LNCaP clone FGC (cell line): ENCODE data around the gene KCMF1.
A peak's percentile ranks its signal among the peaks of the same experiment; 100 is the strongest.

Experiments
- DNase-seq: peaks from one replicate; pipeline ENCODE4 v3.0.0-alpha.2; 2011; ENCODE audit warnings: low read depth
- H3K4me3 ChIP-seq: 2 replicates; pipeline ENCODE4 v1.5.1; 2011; ENCODE audit warnings: mild to moderate bottlenecking, low read depth, low read length, control low read depth
- TF ChIP-seq, protein P1 (sequence below): IDR thresholded peaks from 2 replicates; pipeline ENCODE4 v1.5.1; 2012; ENCODE audit warnings: mild to moderate bottlenecking; ENCODE audit not compliant: control insufficient read depth, insufficient read depth; ENCODE audit errors: extremely low read depth

KCMF1 gene

DNA sequence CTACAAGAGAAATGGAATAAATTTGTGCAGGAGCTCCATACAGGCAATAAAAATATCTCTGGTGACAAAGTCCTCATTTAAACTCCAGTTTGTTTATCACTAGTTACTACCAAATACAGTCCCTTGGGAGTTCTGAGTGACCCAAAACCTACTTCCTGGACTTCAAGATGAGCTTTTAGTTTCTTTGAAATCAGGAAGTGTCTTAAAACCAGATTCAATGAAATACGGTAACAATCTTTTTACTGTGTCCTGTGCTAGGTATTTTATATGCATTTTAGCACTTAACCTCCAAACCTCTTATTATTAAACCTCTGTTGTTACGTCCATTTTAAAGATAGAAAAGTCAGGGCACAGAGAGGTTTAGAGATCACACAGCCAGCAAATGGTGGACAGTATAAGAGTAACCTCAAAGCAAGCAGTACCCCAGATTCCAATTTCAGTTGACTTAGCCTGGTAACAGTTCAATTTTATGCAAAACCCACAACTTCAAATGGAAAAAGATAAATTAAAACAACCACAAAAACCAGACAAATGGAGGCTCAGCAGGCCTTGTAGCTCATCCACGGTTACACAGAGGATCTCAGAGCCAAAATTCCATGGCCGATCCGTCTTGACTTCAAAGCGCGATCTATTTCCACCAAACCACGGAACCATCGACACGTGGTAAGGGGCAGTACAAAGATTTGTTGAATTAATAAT lies 1.3 kb upstream of the KCMF1 start:
- no peak for DNase-seq
- TF ChIP-seq, protein P1, sequence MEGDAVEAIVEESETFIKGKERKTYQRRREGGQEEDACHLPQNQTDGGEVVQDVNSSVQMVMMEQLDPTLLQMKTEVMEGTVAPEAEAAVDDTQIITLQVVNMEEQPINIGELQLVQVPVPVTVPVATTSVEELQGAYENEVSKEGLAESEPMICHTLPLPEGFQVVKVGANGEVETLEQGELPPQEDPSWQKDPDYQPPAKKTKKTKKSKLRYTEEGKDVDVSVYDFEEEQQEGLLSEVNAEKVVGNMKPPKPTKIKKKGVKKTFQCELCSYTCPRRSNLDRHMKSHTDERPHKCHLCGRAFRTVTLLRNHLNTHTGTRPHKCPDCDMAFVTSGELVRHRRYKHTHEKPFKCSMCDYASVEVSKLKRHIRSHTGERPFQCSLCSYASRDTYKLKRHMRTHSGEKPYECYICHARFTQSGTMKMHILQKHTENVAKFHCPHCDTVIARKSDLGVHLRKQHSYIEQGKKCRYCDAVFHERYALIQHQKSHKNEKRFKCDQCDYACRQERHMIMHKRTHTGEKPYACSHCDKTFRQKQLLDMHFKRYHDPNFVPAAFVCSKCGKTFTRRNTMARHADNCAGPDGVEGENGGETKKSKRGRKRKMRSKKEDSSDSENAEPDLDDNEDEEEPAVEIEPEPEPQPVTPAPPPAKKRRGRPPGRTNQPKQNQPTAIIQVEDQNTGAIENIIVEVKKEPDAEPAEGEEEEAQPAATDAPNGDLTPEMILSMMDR: no peak

DNA sequence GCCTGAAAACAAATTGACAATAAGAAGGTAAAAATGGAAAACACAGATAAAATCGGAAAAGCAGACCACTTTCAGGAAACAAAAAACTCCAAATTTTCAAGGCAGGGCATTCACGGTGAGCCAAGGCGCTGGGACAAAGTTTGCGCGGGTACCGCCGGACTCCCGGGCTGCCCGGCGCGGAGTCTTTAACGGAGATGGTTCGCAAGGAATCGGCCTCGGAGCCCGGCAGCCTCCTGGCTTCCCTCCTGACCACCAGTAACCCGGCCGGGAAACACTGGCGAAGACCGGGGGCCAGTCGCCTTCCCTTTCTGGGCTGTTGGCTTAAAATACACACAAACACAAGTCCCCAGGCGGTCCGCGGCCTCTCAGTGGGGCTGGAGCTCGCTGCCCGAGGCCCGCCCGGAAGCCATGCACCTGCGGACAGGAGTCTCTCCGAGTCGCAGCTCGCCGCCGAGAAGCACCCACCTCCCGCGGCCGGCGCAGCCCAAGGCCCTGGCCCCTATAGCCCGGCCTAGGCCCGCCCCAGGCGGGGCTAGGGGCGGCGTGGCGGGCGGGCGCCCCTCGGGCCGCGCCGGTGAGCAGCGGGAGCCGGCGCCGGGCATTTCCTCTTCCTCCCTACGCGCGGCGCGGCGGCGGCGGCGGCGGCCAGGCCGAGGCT lies 622 bp upstream of the KCMF1 start:
- no peak for DNase-seq
- peak overlapping the region; percentile 81 for H3K4me3 ChIP-seq
- TF ChIP-seq, protein P1: no peak

More for the DNA sequence above, 1.3 kb upstream of the KCMF1 start:
- peak overlapping the region; percentile 81 for H3K4me3 ChIP-seq

DNA sequence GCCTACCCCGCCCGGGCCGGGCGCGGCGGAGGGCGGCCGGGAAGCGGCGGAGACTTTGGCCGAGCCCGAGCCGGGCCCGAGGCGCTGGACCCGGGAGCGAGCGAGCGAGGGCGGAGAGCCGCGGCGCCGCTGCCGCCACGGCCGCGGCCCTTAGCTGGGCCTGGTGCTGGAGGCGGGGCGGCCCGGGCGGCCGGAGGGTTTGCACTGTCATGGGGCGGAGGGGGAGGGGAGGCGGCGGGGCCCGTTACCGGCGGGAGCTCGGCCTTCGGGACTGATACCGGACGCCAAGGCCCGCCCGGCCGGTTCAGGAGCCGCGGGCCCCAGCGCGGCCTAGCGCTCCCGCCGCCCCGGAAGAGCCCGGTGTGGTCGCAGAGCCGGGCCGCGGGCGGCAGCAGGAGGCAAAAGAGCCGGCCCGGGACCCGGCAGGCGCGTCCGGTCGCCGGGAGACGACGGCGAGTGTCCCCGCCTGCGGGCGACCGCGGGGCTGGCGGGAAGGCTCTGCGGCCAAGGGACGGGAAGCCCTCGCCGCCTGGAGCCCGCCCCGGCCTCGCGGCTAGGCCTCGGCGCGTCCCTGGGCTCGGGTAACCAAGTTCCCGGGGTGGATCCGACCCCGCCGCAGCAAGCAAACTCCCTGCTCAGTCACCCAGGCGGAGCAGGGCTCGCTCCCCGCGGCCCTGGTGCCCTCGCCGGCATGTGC lies 697 bp downstream of the KCMF1 start:
- peak overlapping the region; percentile 67 for H3K4me3 ChIP-seq
- no peak for DNase-seq
- TF ChIP-seq, protein P1: no peak

DNA sequence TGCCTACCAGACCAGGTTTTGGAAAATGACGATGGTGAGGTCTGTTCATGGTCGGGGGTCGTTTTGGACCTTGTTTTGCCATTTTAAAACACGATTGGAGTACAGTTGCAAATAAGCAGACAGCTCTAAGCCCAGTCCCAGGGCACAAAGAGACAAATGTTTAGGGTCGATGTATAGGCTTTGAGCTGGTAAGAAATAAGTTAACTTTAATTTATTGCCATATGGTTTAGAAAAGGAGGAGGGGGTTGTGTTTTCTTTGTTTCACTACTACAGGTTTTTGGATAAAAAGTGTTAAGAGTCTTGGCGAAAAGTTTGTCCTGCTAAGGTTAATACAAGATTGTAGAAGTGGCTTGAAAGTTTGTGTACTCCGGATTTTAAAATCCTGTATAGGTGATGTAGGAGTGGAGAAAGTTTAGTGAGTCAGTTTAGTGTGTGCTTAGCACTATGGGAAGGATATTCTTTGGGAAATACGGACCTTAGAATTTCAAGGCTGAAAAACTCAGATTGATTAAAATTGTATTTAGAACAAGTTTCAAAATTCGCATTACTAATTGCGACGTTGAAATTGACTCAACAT lies 1.3 kb downstream of the KCMF1 start:
- DNase-seq: no peak
- peak overlapping the region; percentile 67 for H3K4me3 ChIP-seq
- TF ChIP-seq, protein P1: no peak

DNA sequence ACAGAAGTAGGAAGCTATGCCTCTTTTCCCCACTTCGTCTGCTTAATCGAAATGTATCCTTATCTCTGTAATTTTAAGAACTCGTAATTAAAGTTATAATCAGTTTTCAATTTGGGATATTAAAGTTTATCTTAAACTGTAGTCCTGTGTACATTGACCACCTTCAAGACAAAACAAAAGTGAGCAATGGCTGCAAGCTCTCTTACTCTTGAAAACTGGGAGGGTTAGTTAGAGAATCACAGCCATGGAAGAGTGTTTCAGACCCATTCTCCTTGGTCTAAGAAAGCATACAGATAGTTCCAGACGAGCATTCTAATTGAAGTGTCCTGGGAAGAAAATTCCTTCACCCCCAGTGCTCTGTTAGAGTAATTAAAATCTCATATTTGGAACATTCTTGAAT lies 2.0 kb downstream of the KCMF1 start:
- DNase-seq: no peak
- H3K4me3 ChIP-seq: peak overlapping the region; percentile 67
- TF ChIP-seq, protein P1: no peak

DNA sequence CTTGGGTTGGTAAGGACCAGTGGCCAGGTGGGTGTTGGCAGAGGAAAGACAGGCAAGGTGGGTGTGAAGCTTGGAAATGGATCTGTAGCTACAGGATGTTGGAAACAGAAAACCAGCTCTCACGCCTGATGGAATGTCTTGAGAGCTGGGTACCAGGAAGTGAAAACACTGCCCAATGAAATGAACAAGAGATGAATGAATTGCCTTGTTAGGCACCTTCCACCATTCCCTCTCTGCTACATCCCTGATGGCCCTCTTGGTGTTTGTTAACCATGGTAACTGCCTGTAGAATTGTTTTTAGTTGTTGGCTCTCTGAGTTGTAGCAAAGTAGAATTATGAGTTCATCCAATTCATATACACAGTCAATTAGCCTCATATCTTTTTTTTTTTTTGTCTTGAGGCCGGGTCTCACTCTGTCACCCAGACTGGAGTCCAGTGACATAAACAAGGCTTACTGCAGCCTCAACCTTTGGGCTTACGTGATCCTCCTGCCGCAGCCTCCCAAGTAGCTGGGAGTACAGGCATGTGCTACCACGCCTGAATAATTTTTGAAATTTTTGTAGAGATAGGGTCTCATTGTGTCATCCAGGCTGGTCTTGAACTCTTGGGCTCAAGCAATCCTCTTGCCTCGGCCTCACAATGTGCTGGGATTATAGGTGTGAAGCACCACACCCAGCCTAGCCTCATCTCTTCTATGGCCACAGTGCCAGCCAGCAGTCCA lies 9.5 kb downstream of the KCMF1 start:
- no peak overlapping the region for H3K4me3 ChIP-seq
- TF ChIP-seq, protein P1: no peak
- no peak for DNase-seq
